Measurements from ENCODE around the gene FASTK.
A peak's percentile ranks its signal among the peaks of the same experiment; 100 is the strongest.

The FASTK gene

DNA sequence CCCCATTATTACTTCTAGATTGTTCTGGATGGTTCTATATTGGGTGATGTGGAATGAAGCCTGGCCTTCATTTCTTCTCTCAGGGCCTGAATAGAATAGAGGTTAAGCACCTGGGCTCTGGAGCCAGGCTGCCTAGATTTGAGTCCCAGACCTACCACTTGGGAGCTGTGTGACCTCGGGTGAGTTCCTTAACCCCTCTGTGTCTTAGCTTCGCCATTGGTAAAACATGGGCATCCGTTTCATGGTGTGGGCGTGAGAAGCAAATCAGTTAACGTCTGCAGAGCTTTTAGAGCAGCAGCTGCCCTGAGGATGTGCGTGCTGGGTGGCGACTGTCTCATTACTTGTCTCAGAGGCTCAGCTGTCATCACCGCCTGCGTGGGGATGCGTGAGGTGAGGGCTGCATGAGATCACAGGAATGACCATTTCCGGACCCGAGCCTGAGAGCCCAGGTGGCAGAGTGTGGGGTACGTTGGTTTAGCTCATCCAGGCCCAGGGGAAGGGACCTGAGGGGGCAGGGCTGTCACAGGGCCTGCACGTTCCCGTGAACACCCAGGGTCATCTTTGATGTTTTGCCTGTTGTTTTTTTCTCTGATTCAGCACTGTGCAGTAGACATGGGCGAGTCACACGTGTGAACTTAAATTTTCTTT is 15.3 kb upstream of the FASTK start:
- no peak for DNase-seq (ENCODE audit: low read depth in 2 of 2)

DNA sequence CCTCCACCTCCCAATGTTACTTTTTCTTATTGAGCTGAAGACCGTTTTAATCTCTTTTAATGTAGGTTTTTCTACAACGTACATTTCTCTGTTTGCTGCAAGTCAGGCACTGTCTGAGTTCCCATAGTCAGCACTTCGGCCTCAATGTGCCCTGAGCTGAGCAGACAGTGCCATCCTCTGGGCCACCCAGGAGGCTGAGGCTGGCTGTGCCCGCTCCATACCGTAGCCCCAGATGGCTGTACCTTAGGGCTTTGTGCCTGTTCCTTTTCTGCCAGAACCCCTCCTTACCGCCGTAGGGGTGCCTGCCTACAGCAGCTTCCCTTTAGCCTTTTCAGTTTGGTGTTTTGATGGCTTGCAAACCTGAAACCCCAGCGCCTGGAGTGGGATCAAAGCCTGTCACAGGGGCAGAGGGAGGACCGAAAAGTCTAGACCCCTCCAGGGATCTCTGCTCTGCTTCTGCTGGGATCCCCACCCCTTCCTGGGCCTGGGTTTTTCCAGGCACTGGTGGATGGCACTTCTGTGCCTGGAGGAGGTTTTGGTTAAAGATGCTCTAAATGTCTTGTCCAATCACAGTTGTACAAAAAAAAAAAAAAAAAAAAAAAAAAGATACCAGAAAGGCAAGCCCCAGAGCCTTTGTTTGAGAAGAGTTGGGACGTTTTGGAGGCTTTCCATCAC is 14.7 kb upstream of the FASTK start:
- no peak for DNase-seq (ENCODE audit: low read depth in 2 of 2)

DNA sequence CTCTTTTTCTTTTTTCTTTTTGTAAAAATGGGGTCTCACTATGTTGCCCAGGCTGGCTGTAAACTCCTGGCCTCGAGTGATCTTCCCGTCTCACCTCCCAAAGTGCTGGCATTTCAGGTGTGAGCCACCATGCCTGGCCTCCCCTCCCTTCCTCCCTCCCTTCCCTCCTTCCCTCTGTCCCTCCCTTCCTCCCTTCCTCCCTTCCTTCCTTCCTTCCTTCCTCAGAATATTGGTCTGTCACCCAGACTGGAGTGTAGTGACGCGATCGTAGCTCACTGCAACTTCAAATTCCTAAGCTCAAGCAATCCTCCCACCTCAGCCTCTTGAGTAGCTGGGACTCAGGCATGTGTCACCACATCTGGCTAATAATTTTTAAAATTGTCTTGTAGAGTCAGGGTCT is 14.1 kb upstream of the FASTK start:
- DNase-seq (ENCODE audit: low read depth in 2 of 2): no peak

DNA sequence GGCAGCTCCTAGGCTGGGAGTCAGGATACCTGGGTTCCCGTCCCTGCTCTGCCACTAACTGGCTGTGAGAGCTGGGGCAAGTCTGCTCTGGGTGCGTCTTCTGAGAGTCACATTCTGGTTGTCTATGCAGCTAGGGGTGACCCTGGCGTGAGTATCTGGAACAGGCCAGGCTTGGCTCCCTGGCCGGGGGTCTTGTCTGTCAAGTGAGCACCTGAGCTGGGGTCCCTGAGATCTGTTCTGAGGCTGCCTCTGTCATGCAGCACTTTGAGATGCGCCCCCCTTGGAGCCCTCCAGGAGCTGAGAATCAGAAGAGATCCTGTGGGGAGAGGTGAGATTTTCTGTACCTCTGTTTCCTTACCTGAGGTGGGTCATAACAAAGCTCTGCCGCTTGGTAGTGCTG is 13.1 kb upstream of the FASTK start:
- DNase-seq (ENCODE audit: low read depth in 2 of 2): no peak

DNA sequence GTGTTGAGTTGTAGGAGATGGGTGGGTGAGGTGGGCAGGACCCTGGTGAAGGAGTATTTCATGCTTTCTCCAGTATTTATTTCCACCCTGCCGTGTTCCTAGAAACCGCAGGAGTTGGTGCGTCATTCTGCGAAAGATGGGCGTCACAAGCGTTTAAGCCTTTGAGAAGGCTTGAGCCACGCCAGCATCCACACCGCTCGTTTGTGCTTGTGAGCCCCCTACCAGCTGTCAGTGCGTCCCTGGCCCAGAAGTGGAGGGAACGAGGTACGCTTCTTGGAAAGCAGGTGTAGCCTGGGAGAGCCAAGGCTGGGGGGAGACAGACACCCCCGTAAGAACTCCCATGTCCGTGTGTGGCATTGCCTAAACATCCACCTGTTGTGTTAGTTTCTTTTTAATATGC is 11.4 kb upstream of the FASTK start:
- DNase-seq (ENCODE audit: low read depth in 2 of 2): no peak

DNA sequence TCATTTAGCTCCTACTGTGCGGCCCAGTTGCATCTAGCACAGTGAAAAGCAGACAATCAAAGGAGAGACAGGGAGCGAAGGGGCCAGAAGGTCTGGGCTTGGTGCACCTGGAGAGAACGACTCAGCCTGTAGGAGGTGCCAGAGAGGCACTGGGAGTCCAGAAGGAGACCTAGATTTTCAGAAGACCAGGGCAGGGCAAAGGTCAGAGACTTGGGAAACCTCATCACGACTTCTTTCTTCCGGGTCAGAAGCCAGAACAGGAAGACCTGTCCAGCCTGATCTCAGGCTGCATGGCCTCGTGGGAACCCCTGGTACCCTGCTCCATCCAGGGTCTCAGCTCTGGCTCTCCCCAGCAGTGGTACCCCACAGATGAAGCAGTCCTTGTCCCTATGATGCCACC is 10.8 kb upstream of the FASTK start:
- no peak for DNase-seq (ENCODE audit: low read depth in 2 of 2)

DNA sequence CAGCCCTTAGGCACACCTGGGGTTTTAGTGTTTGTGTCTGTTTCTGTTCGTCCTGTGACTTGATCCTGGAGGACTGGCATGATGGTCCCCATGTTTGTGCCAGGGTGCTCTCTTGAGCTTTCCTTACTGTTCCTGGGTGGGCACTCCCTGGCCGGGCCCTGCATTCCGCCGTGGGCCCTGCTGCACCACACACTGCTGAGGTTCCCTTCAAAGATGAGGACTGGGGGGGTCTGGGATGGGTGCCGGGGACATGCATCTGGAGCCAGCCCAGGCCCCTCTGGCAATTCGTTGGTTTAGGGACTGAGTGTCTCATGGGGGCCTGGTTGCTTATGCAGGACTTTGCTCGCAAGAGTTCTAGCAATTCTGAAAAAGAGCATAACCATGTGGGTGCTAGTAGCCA is 10.4 kb upstream of the FASTK start:
- DNase-seq (ENCODE audit: low read depth in 2 of 2): no peak

DNA sequence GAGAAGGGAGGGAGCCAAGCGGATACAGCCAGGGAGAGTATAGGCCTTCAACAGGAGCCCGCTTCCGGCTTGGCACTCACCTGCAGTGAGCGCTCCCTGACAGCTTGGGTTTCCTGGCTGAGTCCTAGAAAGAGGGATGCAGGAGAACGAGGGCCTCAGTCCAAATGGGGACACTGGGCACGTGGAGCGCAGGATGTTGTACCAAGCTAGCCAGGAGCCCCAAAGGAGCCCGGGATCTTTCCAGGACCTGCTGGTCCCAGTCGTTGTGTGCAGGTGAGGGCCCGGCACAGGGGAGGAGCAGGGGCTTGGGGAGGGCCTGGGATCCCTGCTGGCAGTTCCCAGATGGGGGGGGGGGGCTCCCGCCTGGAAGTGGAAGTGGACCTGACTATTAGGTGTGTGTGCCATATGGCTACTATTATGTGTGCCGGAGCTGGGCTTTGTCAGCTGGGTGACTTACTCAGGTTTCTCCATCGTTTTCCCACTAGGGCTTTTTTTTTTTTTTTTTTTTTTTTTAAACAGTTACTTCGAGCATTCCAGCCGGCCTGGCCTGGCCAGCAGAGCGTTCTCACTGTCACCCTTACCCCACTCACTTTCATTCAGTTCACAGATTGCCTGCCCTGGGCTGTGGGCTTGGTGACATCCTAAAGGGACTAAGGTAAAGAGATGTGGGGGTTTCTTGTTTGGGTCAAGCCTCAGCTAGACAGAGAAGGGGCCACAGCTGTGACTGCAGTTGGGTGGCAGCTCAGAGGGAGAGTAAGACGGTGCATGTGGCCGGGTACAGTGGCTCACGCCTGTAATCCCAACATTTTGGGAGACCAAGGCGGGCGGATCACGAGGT is 9.5 kb upstream of the FASTK start:
- DNase-seq (ENCODE audit: low read depth in 2 of 2): no peak

DNA sequence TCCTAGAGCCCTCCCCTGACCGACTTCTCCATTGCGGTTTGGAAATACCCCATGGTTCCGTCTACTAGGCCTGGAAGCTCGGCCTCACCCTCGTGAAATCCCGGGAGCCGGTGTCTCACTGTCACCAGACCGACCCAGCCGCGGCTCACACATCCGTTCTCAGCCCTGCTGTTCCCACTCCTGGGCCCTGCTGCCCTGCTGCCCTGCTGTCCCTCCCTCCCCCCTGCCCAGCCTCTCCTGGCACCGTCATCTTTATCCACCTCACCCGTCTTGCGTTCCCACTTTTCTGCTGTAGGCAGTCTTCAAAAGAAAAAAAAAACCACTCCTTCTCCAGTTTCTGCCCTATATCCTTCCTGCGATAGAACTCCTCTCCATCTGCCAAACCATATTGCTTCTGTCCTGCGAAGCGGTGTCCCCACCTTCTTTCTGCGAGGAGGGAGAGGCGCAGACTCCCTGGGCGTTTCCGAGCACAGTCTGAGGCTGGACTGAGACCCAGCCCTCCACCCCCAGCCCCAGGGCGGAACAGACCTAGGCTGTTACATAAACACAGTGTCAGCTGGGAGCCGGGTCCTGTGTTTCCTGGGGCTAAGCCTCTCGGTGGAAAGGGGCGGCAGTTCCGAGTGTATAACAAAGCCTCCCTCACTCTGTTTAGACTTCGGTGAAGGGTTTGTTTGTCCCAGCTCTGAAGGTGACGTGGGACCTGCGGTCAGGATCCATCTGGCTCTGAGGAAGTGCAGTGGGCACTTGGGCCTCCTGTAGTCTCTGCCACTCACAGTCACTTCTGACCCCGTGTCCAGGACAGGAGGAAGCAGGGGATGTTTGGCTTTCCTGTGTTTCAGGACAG is 8.5 kb upstream of the FASTK start:
- DNase-seq (ENCODE audit: low read depth in 2 of 2): no peak

DNA sequence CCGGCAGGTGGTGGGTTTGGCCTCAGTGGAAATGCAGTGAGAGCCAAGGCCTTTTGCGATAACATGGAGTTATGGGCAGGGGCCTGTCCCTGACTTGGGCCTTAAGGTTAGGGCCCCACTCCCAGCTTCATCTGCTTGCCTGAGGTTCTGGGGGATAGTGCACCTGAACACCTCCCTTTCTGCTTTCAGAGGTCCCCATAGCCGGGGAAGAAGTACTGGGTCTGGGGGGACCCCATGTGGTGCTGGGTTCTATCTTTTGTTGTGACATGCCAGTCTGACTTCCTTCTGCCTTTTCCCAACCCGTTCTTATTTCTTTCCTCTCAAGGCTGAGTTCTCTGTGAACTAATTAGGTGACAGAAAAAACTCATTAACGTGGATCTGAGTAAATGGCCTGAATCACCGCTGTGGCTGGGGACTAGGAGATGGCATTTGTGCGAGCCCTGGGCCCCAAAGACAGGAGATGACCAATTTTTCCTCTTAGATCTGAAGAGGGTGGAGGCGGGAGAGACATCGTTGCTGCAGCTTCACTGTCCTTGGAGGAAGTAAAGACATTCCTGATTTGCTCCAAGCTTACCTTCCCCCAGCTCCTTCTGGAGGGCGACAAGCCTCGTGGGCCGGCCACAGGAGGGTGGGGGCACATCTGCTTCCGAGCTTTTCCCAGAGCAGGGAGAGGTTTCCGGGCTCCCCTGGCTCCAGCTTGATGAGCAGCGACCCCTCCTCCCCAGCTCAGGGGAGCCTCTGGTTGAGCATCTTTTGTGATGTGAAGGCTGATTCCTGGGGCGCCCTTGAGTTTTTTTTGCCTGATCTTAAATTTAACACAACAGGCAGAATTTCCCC is 7.6 kb upstream of the FASTK start:
- no peak for DNase-seq (ENCODE audit: low read depth in 2 of 2)

DNA sequence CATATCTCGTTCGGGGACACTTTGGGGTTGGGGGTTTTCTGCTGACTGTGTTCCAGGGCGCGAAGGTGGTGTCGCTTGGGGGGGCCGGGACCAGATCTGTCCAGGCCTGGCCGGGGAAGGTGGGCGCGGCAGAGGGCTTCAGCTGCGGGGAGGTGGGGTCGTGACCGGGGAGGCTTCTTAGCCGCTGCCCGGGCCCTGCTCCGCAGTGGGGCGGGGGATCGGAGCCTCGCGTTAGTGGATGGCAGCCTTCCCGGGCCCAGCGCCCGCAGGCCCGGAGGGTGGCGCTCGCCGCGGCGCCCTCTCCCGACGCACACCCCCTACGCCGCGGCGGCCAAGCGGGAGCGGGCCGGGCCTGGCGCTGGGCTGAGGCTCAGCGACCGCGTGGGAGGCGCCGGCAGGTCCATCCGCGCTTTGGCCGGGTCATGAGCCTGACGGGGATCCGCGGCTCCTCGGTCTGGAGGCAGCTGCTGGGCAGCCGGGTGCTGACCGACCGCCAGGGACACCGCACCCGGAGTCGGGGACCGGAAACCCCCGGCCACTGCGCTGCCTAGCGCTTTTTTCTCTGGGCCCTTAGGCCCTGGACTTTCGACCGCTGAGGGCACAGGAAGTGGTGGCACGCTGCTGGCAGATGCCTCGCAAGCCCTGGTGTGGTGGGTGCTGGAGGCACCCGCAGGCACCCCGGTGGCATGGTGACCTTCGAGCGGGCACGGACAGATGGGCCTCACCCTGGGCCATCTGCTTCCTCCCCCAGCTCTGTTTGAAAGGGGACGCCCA is 6.8 kb upstream of the FASTK start:
- no peak for DNase-seq (ENCODE audit: low read depth in 2 of 2)

DNA sequence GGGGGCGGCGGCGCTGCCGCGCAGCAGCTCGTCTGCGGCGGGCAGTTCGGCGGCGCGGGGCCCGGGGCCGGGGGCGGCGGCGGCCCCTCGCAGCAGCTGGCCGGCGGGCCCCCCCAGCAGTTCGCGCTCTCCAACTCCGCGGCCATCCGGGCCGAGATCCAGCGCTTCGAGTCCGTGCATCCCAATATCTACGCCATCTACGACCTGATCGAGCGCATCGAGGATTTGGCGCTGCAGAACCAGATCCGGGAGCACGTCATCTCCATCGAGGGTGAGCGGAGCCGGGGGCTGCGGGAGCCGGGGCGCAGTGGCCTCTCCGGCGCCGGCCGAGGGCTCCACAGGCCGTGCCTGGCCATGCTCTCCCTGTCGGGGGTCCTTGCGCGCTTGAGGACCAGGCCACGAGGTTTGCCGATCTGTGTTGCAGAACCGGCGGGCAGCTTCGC is 6.2 kb upstream of the FASTK start:
- DNase-seq (ENCODE audit: low read depth in 2 of 2): no peak

DNA sequence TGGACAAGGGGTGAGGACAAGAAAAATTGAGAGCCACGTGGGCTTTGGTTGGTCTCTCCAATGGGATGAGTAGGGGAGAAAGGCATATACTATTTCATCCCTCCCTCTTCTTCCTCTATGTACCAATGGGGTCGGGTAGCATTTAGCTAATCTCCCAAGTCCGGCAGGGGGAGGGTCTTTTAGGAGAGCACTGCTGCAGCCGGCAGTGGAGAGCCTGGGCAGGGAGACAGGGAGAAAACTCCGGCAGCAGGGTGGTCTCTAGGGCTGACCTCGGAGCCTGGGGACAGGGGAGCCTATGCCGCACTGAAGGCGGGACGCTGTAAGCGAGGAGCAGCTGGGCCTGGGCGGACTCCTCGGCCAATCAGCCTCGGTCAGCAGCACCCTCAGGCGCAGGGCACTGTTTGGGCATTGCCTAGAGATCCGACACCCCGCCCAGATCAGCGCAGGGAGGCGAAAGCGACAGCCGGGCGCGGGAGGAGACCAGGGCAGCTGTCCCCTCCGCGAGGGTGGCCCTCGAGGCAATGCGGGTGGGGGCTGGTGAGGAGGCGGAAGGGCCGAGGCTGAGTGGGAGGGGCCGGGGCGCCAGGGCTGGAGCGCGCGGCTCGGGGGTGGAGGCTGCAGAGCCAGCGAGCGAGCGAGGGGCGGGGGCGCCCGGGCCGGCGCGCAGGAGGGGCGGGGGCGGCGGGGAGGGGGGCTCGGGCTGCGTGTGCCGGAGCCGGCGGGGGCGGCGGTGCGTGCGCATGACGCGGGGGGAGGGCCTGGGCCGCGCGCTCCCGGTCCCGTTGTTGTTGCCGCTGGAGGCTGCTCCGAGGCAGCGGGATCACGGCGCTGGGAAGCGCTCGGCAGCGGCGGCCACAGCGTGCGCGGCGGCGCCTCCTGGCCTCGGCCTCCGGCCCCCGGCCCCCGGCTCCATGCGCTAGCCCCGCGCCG is 5.3 kb upstream of the FASTK start, which contains the start of gene AGAP3:
AGAP3 (plus strand) TSS at position 785 of the 930 bp plus-strand sequence. CDS start 267 bp downstream, outside the sequence.
- no peak for DNase-seq (ENCODE audit: low read depth in 2 of 2)

DNA sequence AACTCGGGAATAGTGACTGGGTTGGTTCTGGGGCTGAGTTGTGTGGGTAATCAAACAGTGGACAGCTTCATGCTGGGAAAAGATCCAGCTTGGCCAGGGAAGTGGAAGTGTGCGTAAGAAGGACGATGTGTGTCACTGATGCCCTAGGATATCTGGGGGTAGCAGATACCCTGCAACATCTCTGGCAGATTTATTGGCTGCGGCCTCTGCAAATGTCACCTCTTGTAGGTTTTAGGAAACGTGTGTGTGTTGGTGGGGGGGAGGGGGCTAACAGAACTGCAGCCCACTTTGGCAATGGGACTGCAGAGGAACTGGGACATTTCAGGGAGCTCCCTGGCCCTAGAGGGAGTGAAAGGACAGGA is 4.7 kb upstream of the FASTK start:
- DNase-seq (ENCODE audit: low read depth in 2 of 2): no peak

DNA sequence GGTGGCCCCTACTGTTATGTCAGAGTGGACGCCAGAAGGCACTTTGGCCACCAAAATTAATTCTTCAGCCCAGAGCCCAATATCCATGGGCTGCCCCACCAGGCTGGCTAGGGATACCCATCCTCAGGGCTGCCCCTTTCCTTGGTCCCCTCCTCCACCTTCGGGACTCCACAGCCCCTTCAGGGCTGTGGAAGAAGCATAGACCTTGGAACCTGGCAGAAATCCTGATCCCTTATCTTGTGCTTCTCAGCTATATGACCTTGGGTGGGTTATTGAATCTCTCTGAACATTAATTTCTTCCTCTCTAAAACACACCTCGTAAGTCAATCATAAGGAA is 3.2 kb upstream of the FASTK start:
- DNase-seq (ENCODE audit: low read depth in 2 of 2): no peak

DNA sequence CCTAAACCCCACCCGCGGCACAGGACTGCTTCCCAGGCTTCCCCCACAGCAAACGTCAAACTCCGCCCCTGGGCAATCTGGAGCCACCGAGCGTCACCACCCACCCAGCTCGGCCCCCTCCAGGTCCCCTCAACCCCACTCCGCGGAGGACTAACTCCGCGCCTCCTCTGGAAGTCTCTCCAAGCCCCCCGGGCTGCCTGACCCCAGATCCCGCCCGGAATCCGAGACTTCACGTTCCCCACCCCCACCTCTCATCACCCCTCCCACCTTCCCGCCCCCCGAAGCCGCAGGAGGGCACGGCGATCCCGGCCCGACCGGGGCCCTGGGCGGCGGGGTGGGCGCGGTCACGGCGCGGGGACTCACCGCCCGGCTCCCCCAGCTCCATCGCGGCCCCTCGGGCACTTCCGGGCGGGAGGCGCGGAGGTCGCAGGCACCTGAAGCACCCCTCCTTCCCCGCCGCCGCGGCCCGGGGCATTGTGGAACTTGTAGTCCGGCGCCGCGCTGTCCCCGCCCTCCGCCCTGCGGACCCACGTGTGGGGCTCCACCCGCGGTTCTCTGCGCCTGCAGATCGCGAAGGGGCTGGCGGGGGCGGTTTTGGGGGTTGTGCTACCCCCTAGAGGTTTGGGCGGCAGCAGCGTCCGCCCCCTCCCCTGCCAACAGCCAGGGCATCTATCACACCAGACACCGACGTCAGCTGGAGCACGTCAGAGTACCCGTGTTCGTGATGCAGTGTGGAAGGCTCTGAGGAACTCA is 2.6 kb upstream of the FASTK start, which contains the start of gene TMUB1:
TMUB1 (minus strand) TSS at position 423 of the 753 bp plus-strand sequence. CDS start 930 bp downstream, outside the sequence.
- DNase-seq (ENCODE audit: low read depth in 2 of 2): peak; percentile 57 to 62

DNA sequence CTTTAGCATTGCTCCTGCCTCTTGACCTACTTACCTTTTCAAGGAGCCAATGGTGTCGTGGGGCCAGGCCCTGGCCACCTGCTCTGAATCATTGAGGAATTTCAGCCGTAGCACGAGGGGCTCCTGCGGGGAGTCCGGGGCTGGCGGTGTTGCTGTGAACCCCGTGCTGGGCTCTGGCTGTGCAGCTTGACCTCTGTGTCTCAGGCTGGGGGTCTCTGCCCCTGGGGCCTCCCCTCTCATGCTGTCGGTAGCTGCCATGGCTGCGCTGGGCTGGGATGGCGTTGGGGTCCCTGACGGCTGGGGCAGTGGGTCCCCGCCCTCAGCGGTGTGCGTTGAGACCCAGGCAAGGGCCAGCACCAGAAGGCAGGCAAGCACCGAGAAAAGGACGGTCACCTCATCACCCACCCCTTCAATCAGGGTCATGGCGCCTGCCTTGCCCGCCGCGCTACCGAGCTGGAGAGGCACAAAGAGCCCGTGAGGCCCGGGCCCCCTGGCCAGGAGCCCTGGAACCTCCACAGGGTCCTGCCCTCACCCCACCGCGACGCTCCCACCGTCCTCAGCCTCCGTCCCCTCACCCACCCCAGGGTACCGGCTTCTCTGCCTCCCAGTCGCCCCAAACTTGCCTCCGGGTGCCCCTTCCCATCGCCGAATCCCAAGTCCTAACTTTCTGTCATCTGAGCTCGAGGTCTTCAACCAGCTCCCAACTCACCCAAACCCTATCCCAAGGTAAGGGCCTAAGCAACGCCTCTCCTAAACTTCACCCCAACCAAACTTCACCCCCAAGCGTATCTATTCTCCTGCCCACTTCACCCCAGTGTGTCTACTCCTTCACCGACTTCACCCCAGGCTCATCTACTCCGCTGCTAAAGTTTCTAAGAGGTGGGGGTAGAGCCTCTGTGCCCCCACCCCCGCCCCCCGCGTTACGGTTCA is 1.8 kb upstream of the FASTK start:
- no peak for DNase-seq (ENCODE audit: low read depth in 2 of 2)

Data from stimulated activated CD4-positive, alpha-beta T cell treated with anti-CD3 and anti-CD28 coated beads, Interleukin-1b, Interleukin-23, amount 100 ng/mL, for 1 hour (primary cell).